ENCODE measurements around the gene SAE1. TPM values are rescaled to one million over a fixed set of nuclear protein-coding genes. Genes with fewer than 3 reads are reported as not detected.

The SAE1 gene
- total and polyA plus RNA-seq, 12 donors = 11.9 to 60.2 (median 45.5) TPM

DNA sequence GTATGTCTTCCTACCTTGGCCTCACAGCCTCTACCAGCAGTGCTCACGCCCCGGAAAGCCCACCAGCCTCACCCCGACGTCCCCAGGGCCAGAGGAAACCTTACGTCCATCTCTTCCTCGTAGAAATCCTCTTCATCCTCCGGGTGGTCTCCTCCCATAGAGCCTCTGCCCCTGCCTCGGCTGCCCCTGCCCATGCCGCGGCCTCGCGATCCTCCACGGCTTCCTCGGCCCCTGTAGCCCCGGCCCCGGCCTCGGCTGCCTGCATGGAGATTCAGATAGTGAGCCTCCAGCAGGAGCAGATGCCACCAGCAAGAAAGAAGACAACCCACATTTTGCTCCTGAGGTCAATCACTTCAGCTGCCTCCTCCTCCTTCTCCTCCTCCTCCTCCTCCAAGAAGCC, 44.4 kb upstream of the SAE1 start:
- 96 to 97% methylated on average over 17 of the region's 17 CpGs for WGBS, 2 donors
- H3K27me3 ChIP-seq = no peaks in the 10 kb centered on the region
- H3K4me1 ChIP-seq = no peaks in the 10 kb centered on the region
- H3K4me3 ChIP-seq = no peak overlapping the region
- intact Hi-C loops (cut with DNase I) = no loop called here
- DNase-seq = no peak
- no peaks in the 10 kb centered on the region for H3K9me3 ChIP-seq
- TF ChIP-seq, protein P1, sequence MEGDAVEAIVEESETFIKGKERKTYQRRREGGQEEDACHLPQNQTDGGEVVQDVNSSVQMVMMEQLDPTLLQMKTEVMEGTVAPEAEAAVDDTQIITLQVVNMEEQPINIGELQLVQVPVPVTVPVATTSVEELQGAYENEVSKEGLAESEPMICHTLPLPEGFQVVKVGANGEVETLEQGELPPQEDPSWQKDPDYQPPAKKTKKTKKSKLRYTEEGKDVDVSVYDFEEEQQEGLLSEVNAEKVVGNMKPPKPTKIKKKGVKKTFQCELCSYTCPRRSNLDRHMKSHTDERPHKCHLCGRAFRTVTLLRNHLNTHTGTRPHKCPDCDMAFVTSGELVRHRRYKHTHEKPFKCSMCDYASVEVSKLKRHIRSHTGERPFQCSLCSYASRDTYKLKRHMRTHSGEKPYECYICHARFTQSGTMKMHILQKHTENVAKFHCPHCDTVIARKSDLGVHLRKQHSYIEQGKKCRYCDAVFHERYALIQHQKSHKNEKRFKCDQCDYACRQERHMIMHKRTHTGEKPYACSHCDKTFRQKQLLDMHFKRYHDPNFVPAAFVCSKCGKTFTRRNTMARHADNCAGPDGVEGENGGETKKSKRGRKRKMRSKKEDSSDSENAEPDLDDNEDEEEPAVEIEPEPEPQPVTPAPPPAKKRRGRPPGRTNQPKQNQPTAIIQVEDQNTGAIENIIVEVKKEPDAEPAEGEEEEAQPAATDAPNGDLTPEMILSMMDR (IDR thresholded peaks at IDR 0.05) = no peak
- peaks cover 0 to 100% (median 83%) of the 10 kb centered on the region in 9 donors for H3K36me3 ChIP-seq
- ATAC-seq = no peak
- no peak overlapping the region for H3K27ac ChIP-seq

DNA sequence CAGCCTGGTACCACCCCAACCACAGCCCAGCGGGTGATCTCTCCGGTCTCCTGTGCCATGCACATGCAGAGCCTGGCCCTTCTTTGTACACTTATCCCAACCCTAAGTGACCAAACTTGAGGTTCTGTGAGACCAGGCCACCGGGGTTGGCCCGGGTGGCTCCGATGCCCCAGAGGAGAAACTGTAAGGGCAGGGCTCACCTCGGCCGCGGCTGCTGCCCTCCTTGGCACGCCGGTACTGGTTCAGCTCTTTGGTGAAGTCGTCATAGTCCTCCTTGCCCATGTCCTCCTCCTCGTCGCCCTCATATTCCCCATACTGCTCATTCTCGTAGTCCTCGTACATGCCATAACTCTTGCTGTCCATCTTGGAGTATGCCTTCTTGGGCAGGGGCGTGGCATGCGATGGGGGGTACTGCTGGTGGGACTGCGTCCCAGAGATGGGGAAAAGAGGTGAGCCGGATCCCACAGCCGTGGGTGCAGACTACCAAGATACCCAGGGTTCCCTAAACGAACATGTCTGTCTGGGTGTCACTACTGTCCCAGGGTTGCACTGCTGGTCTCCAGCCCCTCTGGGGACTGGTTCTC, 40.8 kb upstream of the SAE1 start:
- H3K27me3 ChIP-seq = no peaks in the 10 kb centered on the region
- H3K27ac ChIP-seq = no peak overlapping the region
- H3K36me3 ChIP-seq = peaks cover 0 to 99% (median 69%) of the 10 kb centered on the region in 9 donors
- intact Hi-C loops (cut with DNase I) = no loop called here
- peaks cover 0 to 10% (median 8%) of the 10 kb centered on the region in 9 donors for H3K4me1 ChIP-seq
- ATAC-seq (no peak), DNase-seq (no peak)
- H3K4me3 ChIP-seq = no peak overlapping the region
- 94 to 96% methylated on average over 21 of the region's 21 CpGs for WGBS, 2 donors
- H3K9me3 ChIP-seq = no peaks in the 10 kb centered on the region
- TF ChIP-seq, protein P1 (IDR thresholded peaks at IDR 0.05) = no peak

DNA sequence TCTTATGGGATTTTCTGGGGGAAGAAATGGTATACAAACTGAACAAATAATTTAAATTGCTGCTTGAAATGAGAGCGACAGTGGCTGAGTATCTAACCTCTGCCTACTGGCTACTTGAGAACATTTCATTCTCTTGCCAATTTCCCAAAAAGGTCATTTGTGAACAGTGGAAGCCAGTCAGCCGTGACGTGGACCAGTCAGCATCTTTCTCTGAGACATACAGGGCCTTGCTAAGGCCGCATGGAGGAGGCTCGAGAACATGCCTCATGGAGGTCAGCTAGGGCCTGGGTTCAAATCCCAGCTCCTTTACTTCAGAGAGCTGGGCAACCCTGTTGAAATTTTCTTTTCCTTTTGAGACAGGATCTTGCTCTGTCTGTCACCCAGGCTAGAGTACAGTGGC, 37.4 kb upstream of the SAE1 start:
- H3K27ac ChIP-seq = peak overlapping the region in 2 of 10 donors; percentile 32 to 82
- H3K4me1 ChIP-seq = peaks cover 16 to 44% (median 42%) of the 10 kb centered on the region in 9 donors
- DNase-seq = no peak

DNA sequence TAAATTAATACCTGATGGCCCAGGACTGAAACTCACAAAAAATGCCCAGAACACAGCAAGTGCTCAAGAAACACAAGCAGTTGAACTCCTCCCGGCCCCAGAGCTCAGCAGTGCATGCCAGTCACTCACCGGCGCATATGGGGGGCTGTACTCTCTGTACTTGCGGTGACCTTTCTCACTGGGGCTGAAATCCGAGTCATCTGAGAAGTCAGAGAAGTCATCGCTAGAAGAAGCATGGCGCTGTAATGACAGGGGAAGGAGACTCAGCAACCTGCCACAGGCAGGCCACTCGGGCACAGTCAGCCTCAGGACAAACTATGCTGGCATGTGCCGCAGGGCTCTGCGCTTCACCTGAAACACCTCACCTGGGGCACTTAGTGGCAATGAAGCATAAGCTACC, 36.8 kb upstream of the SAE1 start:
- DNase-seq = no peak
- intact Hi-C loops (cut with DNase I) = no loop called here
- H3K36me3 ChIP-seq = peaks cover 0 to 61% (median 41%) of the 10 kb centered on the region in 9 donors
- peak overlapping the region in 2 of 10 donors; percentile 32 to 82 for H3K27ac ChIP-seq
- TF ChIP-seq, protein P1 (IDR thresholded peaks at IDR 0.05) = no peak
- H3K4me3 ChIP-seq = no peak overlapping the region
- WGBS, 2 donors = 85 to 86% methylated on average over 10 of the region's 10 CpGs
- no peaks in the 10 kb centered on the region for H3K9me3 ChIP-seq
- no peaks in the 10 kb centered on the region for H3K27me3 ChIP-seq
- no peak for ATAC-seq
- H3K4me1 ChIP-seq = peaks cover 16 to 50% (median 44%) of the 10 kb centered on the region in 9 donors

More for the DNA sequence above, 37.4 kb upstream of the SAE1 start:
- Histone ChIP-seq H3K9me3 (no peaks in the 10 kb centered on the region), H3K4me3 (no peak overlapping the region), H3K27me3 (no peaks in the 10 kb centered on the region), H3K36me3 (peaks cover 0 to 67% (median 45%) of the 10 kb centered on the region in 9 donors)
- no peak for ATAC-seq
- TF ChIP-seq, protein P1 (IDR thresholded peaks at IDR 0.05) = no peak
- intact Hi-C loops (cut with DNase I) = no loop called here
- WGBS, 2 donors = 81 to 85% methylated on average over 5 of the region's 5 CpGs

Data from heart right ventricle (tissue), 16 donors.